Neural crest cell (in vitro differentiated cells): ENCODE measurements around the gene CYSLTR2. TPM values are rescaled to one million over a fixed set of nuclear protein-coding genes. Genes with fewer than 3 reads are reported as not detected.

Experiments
- DNase-seq: peaks from one replicate; pipeline ENCODE4 v3.0.0; 2021; ENCODE audit warnings: low read depth, mixed read lengths, low spot score
- H3K27ac Mint-ChIP-seq: one replicate; pipeline ENCODE4 v1.8.0; 2021; ENCODE audit warnings: mild to moderate bottlenecking, mixed read lengths; ENCODE audit not compliant: unreplicated experiment
- H3K27me3 Mint-ChIP-seq: 2 replicates; pipeline ENCODE4 v1.8.0; 2021; ENCODE audit warnings: low read depth, mild to moderate bottlenecking, mixed read lengths
- H3K36me3 Mint-ChIP-seq: 2 replicates; pipeline ENCODE4 v1.8.0; 2021; ENCODE audit warnings: low read depth, mild to moderate bottlenecking, mixed read lengths
- H3K4me1 Mint-ChIP-seq: 2 replicates; pipeline ENCODE4 v1.8.0; 2021; ENCODE audit warnings: mixed read lengths
- H3K4me3 Mint-ChIP-seq: one replicate; pipeline ENCODE4 v1.8.0; 2021; ENCODE audit warnings: mild to moderate bottlenecking, mixed read lengths
- H3K9me3 Mint-ChIP-seq: 2 replicates; pipeline ENCODE4 v1.8.0; 2021; ENCODE audit warnings: mixed read lengths
- total RNA-seq: library from RNA; stranded (reverse); gene quantifications from 2 replicates; pipeline ENCODE4 v1.2.1, GENCODE V29; 2021
- TF ChIP-seq, protein P1 (sequence below): fragments of 200-600 bp; sonication (generic); conservative IDR thresholded peaks from 2 replicates; pipeline ENCODE4 v1.5.0; 2021; ENCODE audit warnings: antibody characterized with exemption, mild to moderate bottlenecking

The CYSLTR2 gene
- total RNA-seq, 1 donor from 2014 or later: not detected

DNA sequence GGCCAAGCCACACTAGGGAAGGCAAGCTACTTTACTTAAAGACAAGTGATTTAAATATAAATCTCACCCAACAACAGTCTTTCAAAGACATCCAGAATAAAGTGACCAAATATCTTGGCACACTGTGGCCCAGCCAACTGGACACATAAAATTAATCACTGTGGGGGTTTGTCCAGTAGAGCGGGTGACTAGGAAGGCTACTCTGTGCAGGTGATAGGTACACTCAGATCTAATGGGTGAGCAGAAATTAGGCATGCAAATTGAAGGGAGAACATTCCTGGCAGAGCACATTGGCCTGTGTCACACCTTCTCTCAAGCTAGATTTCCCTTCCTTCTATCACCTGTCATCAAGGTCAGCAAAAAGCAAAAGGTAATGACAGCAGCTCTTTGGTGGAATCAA is 23.4 kb upstream of the CYSLTR2 start:
- no peaks in the 10 kb centered on the region for H3K36me3 Mint-ChIP-seq
- no peak overlapping the region for H3K4me3 Mint-ChIP-seq
- no peaks in the 10 kb centered on the region for H3K27me3 Mint-ChIP-seq
- peaks cover 23% of the 10 kb centered on the region for H3K4me1 Mint-ChIP-seq
- DNase-seq: no peak
- H3K27ac Mint-ChIP-seq: peak overlapping the region; percentile 45
- H3K9me3 Mint-ChIP-seq: peaks cover 5% of the 10 kb centered on the region
- TF ChIP-seq, protein P1, sequence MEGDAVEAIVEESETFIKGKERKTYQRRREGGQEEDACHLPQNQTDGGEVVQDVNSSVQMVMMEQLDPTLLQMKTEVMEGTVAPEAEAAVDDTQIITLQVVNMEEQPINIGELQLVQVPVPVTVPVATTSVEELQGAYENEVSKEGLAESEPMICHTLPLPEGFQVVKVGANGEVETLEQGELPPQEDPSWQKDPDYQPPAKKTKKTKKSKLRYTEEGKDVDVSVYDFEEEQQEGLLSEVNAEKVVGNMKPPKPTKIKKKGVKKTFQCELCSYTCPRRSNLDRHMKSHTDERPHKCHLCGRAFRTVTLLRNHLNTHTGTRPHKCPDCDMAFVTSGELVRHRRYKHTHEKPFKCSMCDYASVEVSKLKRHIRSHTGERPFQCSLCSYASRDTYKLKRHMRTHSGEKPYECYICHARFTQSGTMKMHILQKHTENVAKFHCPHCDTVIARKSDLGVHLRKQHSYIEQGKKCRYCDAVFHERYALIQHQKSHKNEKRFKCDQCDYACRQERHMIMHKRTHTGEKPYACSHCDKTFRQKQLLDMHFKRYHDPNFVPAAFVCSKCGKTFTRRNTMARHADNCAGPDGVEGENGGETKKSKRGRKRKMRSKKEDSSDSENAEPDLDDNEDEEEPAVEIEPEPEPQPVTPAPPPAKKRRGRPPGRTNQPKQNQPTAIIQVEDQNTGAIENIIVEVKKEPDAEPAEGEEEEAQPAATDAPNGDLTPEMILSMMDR: no peak

DNA sequence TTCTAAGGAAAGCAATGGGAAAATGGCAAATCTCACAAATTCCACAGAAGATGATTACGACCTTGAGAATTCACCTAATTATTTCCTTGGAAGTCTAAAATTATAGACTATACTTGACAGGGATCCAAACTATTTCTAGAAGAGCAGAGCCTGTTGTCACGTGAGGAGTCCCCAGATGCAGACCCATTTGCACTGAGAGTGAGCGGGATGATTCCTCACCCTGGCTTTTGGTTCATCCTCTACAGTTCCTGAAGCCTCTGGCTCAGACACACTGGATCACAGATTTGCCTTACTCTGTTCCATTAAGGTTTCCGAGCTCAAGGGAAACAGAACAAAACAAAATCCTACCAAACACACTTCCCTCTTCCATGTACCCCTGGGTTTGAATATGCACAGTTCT is 23.0 kb upstream of the CYSLTR2 start:
- no peak overlapping the region for H3K4me3 Mint-ChIP-seq
- TF ChIP-seq, protein P1: no peak

DNA sequence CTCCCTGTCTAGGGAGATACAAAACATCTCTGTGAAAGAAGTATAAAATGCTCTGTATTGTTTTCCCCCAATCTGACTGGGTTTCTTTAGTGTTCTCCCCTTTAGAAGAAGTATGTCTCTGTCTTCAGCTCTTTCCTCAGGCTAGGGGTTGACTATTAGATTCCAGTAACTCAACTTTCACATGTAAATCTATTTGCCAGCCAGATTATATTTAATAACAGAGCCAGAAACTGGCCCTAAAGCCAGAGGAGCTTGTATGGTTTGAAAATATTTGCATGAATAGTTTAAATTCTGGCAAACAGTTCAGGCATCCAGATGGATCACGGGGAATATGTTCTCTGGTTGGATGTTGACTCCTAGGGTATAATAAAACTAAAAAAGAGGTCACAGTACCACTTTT is 22.3 kb upstream of the CYSLTR2 start:
- Mint-ChIP-seq H3K4me3 (no peak overlapping the region), H3K36me3 (peaks cover 2% of the 10 kb centered on the region), H3K27ac (no peak overlapping the region), H3K9me3 (peaks cover 8% of the 10 kb centered on the region), H3K27me3 (no peaks in the 10 kb centered on the region), H3K4me1 (peaks cover 12% of the 10 kb centered on the region)
- TF ChIP-seq, protein P1: no peak
- no peak for DNase-seq

More for the DNA sequence above, 23.0 kb upstream of the CYSLTR2 start:
- H3K27ac Mint-ChIP-seq: no peak overlapping the region
- DNase-seq: no peak
- H3K27me3 Mint-ChIP-seq: no peaks in the 10 kb centered on the region
- H3K9me3 Mint-ChIP-seq: peaks cover 5% of the 10 kb centered on the region
- H3K36me3 Mint-ChIP-seq: no peaks in the 10 kb centered on the region
- peaks cover 18% of the 10 kb centered on the region for H3K4me1 Mint-ChIP-seq

DNA sequence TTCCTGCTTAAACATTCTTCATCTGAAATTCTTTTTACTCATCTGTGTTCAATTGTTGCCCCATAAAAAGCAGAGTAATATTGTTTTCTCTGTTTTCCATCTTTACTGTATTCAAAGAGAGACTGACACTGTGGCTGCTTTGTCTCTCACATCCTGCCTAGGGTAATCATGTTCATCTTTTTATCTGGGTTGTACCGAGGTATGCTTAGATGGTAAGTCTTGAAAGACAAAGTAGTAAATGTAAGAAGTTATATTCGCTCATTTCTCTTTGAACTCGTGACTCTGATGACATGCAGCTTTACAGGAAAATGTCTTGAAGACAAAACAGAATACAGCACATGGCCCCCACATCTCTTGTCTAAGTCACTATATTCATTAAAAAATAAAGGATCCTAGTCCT is 20.0 kb upstream of the CYSLTR2 start:
- TF ChIP-seq, protein P1: no peak

DNA sequence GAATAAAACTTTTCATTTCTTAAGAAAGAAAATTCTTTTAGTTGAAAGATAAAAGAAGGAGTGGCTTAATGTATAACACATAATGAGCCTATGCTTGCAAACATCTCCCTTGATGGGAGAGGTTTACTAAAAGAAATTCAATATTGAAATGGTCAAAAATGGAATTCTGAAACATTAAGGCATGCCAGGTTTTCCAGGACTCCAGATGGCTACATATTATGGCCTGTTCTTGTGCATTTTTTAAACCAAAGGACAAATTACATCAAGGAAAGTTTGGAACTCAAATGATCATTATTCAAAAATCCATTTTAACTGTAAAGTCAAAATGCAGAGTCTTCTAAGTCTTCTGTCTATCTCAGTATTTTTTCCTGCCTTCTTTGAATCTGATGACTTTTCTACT is 19.1 kb upstream of the CYSLTR2 start:
- Mint-ChIP-seq H3K9me3 (peaks cover 9% of the 10 kb centered on the region), H3K27me3 (no peaks in the 10 kb centered on the region), H3K27ac (no peak overlapping the region), H3K4me1 (peaks cover 6% of the 10 kb centered on the region), H3K4me3 (no peak overlapping the region), H3K36me3 (peaks cover 7% of the 10 kb centered on the region)
- DNase-seq: no peak
- TF ChIP-seq, protein P1: no peak

More for the DNA sequence above, 20.0 kb upstream of the CYSLTR2 start:
- Mint-ChIP-seq H3K4me1 (peaks cover 11% of the 10 kb centered on the region), H3K4me3 (no peak overlapping the region), H3K27ac (no peak overlapping the region), H3K36me3 (peaks cover 7% of the 10 kb centered on the region), H3K9me3 (peaks cover 10% of the 10 kb centered on the region), H3K27me3 (no peaks in the 10 kb centered on the region)
- no peak for DNase-seq

DNA sequence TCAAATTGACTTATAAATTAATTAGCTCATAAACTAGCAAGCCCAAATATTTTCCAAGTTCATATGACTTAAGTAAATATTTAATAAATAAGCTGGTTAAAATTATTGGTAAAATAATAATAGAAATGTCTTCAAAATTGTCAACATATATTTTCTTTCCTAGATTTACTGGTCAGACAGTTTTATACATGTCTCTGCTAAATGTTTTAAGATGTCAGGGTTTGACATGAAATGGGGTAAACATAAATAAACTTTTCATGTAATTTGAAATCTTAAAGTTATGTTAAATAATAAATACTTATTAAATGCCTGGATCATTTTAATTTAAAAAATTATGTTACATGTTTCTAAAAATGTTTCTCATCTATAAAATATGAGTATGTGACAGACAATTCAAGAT is 18.3 kb upstream of the CYSLTR2 start:
- TF ChIP-seq, protein P1: no peak
- H3K9me3 Mint-ChIP-seq: peaks cover 9% of the 10 kb centered on the region
- no peaks in the 10 kb centered on the region for H3K27me3 Mint-ChIP-seq
- no peak for DNase-seq
- H3K4me3 Mint-ChIP-seq: no peak overlapping the region
- H3K27ac Mint-ChIP-seq: no peak overlapping the region
- peaks cover 6% of the 10 kb centered on the region for H3K4me1 Mint-ChIP-seq
- H3K36me3 Mint-ChIP-seq: peaks cover 7% of the 10 kb centered on the region
